CD4-positive, CD25-positive, alpha-beta regulatory T cell (primary cell): ENCODE data around the gene MRPL14. TPM values are rescaled to one million over a fixed set of nuclear protein-coding genes. Genes with fewer than 3 reads are reported as not detected.

Experiments
- ATAC-seq, 2 donors: fragments of 150-1000 bp; cut with Tn5 transposase; one replicate each; pipeline ENCODE4 v1.10.0; 2021; ENCODE audit warnings: low read depth in 2 of 2, moderate number of reproducible peaks in 2 of 2, moderate library complexity in 1 of 2
- DNase-seq, 3 donors: peaks; one replicate each; pipeline versions ENCODE4 v3.0.0 to v3.0.0-alpha.2; 2012 to 2022; ENCODE audit warnings: mixed read lengths in 1 of 3
- H3K27ac ChIP-seq: one replicate; pipeline ENCODE4 v1.7.0; 2013; ENCODE audit warnings: mild to moderate bottlenecking, low read length; ENCODE audit not compliant: insufficient read depth, poor library complexity, severe bottlenecking
- H3K27me3 ChIP-seq: one replicate; pipeline ENCODE4 v1.7.0; 2013; ENCODE audit warnings: low read length; ENCODE audit not compliant: control insufficient read depth, insufficient read depth
- H3K36me3 ChIP-seq: one replicate; pipeline ENCODE4 v1.7.0; 2013; ENCODE audit warnings: mild to moderate bottlenecking, low read length, moderate library complexity; ENCODE audit not compliant: control insufficient read depth, insufficient read depth
- H3K4me1 ChIP-seq: 2 replicates; pipeline ENCODE4 v1.7.0; 2013; ENCODE audit warnings: mild to moderate bottlenecking, low read length; ENCODE audit not compliant: insufficient read depth, control insufficient read depth, poor library complexity, severe bottlenecking
- H3K4me3 ChIP-seq: one replicate; pipeline ENCODE4 v1.7.0; 2013; ENCODE audit warnings: low read depth, mild to moderate bottlenecking, low read length, moderate library complexity
- H3K9me3 ChIP-seq, 2 experiments: 1 replicate in 1 of 2; 2 replicates in 1 of 2; pipeline ENCODE4 v1.7.0; 2013; ENCODE audit warnings: low read length in 2 of 2, mild to moderate bottlenecking in 1 of 2, moderate library complexity in 1 of 2; ENCODE audit not compliant: control insufficient read depth in 2 of 2
- H3K27ac Mint-ChIP-seq, 3 donors: one replicate each; pipeline ENCODE4 v1.8.0; 2020 to 2022; ENCODE audit warnings: mild to moderate bottlenecking in 3 of 3, mixed read lengths in 3 of 3, moderate library complexity in 2 of 3
- H3K27me3 Mint-ChIP-seq: one replicate; pipeline ENCODE4 v1.8.0; 2022; ENCODE audit warnings: mild to moderate bottlenecking, mixed read lengths
- H3K36me3 Mint-ChIP-seq: one replicate; pipeline ENCODE4 v1.8.0; 2020; ENCODE audit warnings: mixed read lengths
- H3K4me1 Mint-ChIP-seq, 4 donors: one replicate each; pipeline ENCODE4 v1.8.0; 2020 to 2022; ENCODE audit warnings: mixed read lengths in 4 of 4, mild to moderate bottlenecking in 1 of 4
- H3K4me3 Mint-ChIP-seq, 4 donors: one replicate each; pipeline ENCODE4 v1.8.0; 2020 to 2022; ENCODE audit warnings: mild to moderate bottlenecking in 4 of 4, mixed read lengths in 4 of 4, moderate library complexity in 3 of 4
- H3K9me3 Mint-ChIP-seq, 7 donors: one replicate each; pipeline ENCODE4 v1.8.0; 2020 to 2022; ENCODE audit warnings: mixed read lengths in 7 of 7, mild to moderate bottlenecking in 3 of 7, moderate library complexity in 2 of 7
- polyA plus RNA-seq, 4 donors: library from polyadenylated mRNA; unstranded; fragments of 300-500 nt; fragmentation: Illumina TruSeq; gene quantifications; one replicate each; pipeline ENCODE4 v1.2.3, GENCODE V29; 2021
- total RNA-seq: library from RNA; stranded (reverse); gene quantifications from one replicate; pipeline ENCODE4 v1.2.3, GENCODE V29; 2022

The MRPL14 gene
- total and polyA plus RNA-seq, 5 donors from 2014 or later: 11.8 to 101 (median 82.9) TPM

- Histone ChIP-seq H3K4me3 (no peak overlapping the region), H3K27ac (no peak overlapping the region), H3K9me3 (no peaks in the 10 kb centered on the region), H3K27me3 (no peaks in the 10 kb centered on the region), H3K36me3 (no peaks in the 10 kb centered on the region), H3K4me1 (peaks cover 10% of the 10 kb centered on the region)
- Mint-ChIP-seq H3K4me3 (no peak overlapping the region), H3K36me3 (no peaks in the 10 kb centered on the region), H3K27me3 (peaks cover 3% of the 10 kb centered on the region), H3K27ac (no peak overlapping the region), H3K4me1 (peaks cover 0 to 8% (median 3%) of the 10 kb centered on the region in 4 donors), H3K9me3 (peaks cover 0 to 1% (median 0%) of the 10 kb centered on the region in 7 donors)
- ATAC-seq (no peak), DNase-seq (no peak)
These were observed 29.4 kb upstream of the MRPL14 start for GRCh38 chr6:44156494-44157151.

- Mint-ChIP-seq H3K9me3 (peaks cover 0 to 1% (median 0%) of the 10 kb centered on the region in 7 donors), H3K36me3 (peaks cover 9% of the 10 kb centered on the region), H3K27me3 (no peaks in the 10 kb centered on the region), H3K4me1 (peaks cover 0 to 11% (median 3%) of the 10 kb centered on the region in 4 donors), H3K27ac (no peak overlapping the region), H3K4me3 (no peak overlapping the region)
- Histone ChIP-seq H3K4me1 (peaks cover 11% of the 10 kb centered on the region), H3K27ac (no peak overlapping the region), H3K27me3 (no peaks in the 10 kb centered on the region), H3K36me3 (no peaks in the 10 kb centered on the region), H3K9me3 (no peaks in the 10 kb centered on the region), H3K4me3 (no peak overlapping the region)
- ATAC-seq (no peak), DNase-seq (no peak)
These were observed 26.8 kb upstream of the MRPL14 start for GRCh38 chr6:44154067-44154466.

- ATAC-seq: no peak
- Mint-ChIP-seq H3K36me3 (peaks cover 14% of the 10 kb centered on the region), H3K27ac (no peak overlapping the region), H3K27me3 (no peaks in the 10 kb centered on the region), H3K4me1 (peaks cover 0 to 11% (median 3%) of the 10 kb centered on the region in 4 donors), H3K9me3 (peaks cover 0 to 1% (median 0%) of the 10 kb centered on the region in 7 donors), H3K4me3 (no peak overlapping the region)
- peaks cover 13% of the 10 kb centered on the region for H3K36me3 ChIP-seq
- H3K27me3 ChIP-seq: no peaks in the 10 kb centered on the region
- no peak overlapping the region for H3K4me3 ChIP-seq
- peaks cover 11% of the 10 kb centered on the region for H3K4me1 ChIP-seq
- no peaks in the 10 kb centered on the region for H3K9me3 ChIP-seq
- no peak overlapping the region for H3K27ac ChIP-seq
- DNase-seq: no peak
These were observed 25.3 kb upstream of the MRPL14 start for GRCh38 chr6:44152533-44152932.

- Mint-ChIP-seq H3K4me1 (peaks cover 0 to 11% (median 3%) of the 10 kb centered on the region in 4 donors), H3K36me3 (peaks cover 14% of the 10 kb centered on the region), H3K27me3 (no peaks in the 10 kb centered on the region), H3K27ac (no peak overlapping the region), H3K9me3 (peaks cover 0 to 1% (median 0%) of the 10 kb centered on the region in 7 donors), H3K4me3 (peak overlapping the region in 1 of 4 donors; percentile 4)
- Histone ChIP-seq H3K36me3 (peaks cover 16% of the 10 kb centered on the region), H3K4me3 (no peak overlapping the region), H3K4me1 (peaks cover 11% of the 10 kb centered on the region), H3K27me3 (no peaks in the 10 kb centered on the region), H3K27ac (no peak overlapping the region), H3K9me3 (no peaks in the 10 kb centered on the region)
- peak in 1 of 2 donors; percentile 4 for ATAC-seq
- no peak for DNase-seq
These were observed 24.8 kb upstream of the MRPL14 start for GRCh38 chr6:44152109-44152461.

- H3K27me3 ChIP-seq: no peaks in the 10 kb centered on the region
- H3K36me3 Mint-ChIP-seq: peaks cover 14% of the 10 kb centered on the region
- peaks cover 18% of the 10 kb centered on the region for H3K36me3 ChIP-seq
- peaks cover 0 to 11% (median 3%) of the 10 kb centered on the region in 4 donors for H3K4me1 Mint-ChIP-seq
- DNase-seq (peak; percentile 63 to 76 (median 74)), ATAC-seq (peak; percentile 82 to 85)
- H3K27ac ChIP-seq: no peak overlapping the region
- peak overlapping the region in 1 of 4 donors; percentile 17 for H3K4me3 Mint-ChIP-seq
- no peak overlapping the region for H3K4me3 ChIP-seq
- peak overlapping the region in 1 of 3 donors; percentile 63 for H3K27ac Mint-ChIP-seq
- no peaks in the 10 kb centered on the region for H3K27me3 Mint-ChIP-seq
- H3K9me3 ChIP-seq: no peaks in the 10 kb centered on the region
- peaks cover 0 to 1% (median 0%) of the 10 kb centered on the region in 7 donors for H3K9me3 Mint-ChIP-seq
- peaks cover 11% of the 10 kb centered on the region for H3K4me1 ChIP-seq
These were observed 24.3 kb upstream of the MRPL14 start for GRCh38 chr6:44151348-44152108.

- H3K27me3 ChIP-seq: no peaks in the 10 kb centered on the region
- H3K36me3 ChIP-seq: peaks cover 22% of the 10 kb centered on the region
- H3K9me3 ChIP-seq: no peaks in the 10 kb centered on the region
- H3K27ac ChIP-seq: no peak overlapping the region
- Mint-ChIP-seq H3K27me3 (no peaks in the 10 kb centered on the region), H3K27ac (no peak overlapping the region), H3K9me3 (peaks cover 0 to 1% (median 0%) of the 10 kb centered on the region in 7 donors), H3K36me3 (peaks cover 21% of the 10 kb centered on the region), H3K4me1 (peaks cover 0 to 11% (median 3%) of the 10 kb centered on the region in 4 donors), H3K4me3 (peak overlapping the region in 1 of 4 donors; percentile 66)
- DNase-seq: no peak
- no peak for ATAC-seq
- no peak overlapping the region for H3K4me3 ChIP-seq
- H3K4me1 ChIP-seq: peaks cover 11% of the 10 kb centered on the region
These were observed 23.2 kb upstream of the MRPL14 start for GRCh38 chr6:44150317-44150917.

GRCh38 chr6:44149369-44150012 is 22.2 kb upstream of the MRPL14 start:
- Mint-ChIP-seq H3K36me3 (peaks cover 21% of the 10 kb centered on the region), H3K4me3 (no peak overlapping the region), H3K27ac (peak overlapping the region in 1 of 3 donors; percentile 71), H3K9me3 (peaks cover 0 to 1% (median 0%) of the 10 kb centered on the region in 7 donors), H3K4me1 (peaks cover 0 to 9% (median 2%) of the 10 kb centered on the region in 4 donors), H3K27me3 (no peaks in the 10 kb centered on the region)
- Histone ChIP-seq H3K36me3 (peaks cover 22% of the 10 kb centered on the region), H3K27me3 (no peaks in the 10 kb centered on the region), H3K27ac (no peak overlapping the region), H3K4me1 (peaks cover 6% of the 10 kb centered on the region), H3K9me3 (no peaks in the 10 kb centered on the region), H3K4me3 (no peak overlapping the region)
- ATAC-seq: no peak
- DNase-seq: no peak
